Stomach smooth muscle (tissue), 2 donors: ENCODE results near the gene CFAP77.

ENCODE experiments used
- H3K27ac ChIP-seq: one replicate; pipeline ENCODE4 v1.7.0; 2013; ENCODE audit warnings: mild to moderate bottlenecking, low read length, inconsistent platforms
- H3K27me3 ChIP-seq, 2 donors: one replicate each; pipeline ENCODE4 v1.7.0; 2013; ENCODE audit warnings: low read length in 2 of 2; ENCODE audit not compliant: insufficient read depth in 2 of 2, control insufficient read depth in 1 of 2
- H3K36me3 ChIP-seq, 2 donors: one replicate each; pipeline ENCODE4 v1.7.0; 2013; ENCODE audit warnings: low read length in 2 of 2; ENCODE audit not compliant: control insufficient read depth in 2 of 2, insufficient read depth in 2 of 2
- H3K4me1 ChIP-seq: one replicate; pipeline ENCODE4 v1.7.0; 2013; ENCODE audit warnings: low read length; ENCODE audit not compliant: control insufficient read depth, insufficient read depth
- H3K4me3 ChIP-seq, 2 donors: one replicate each; pipeline ENCODE4 v1.7.0; 2013; ENCODE audit warnings: low read length in 2 of 2
- H3K9ac ChIP-seq, 2 donors: one replicate each; pipeline ENCODE4 v1.7.0; 2013; ENCODE audit warnings: low read length in 2 of 2, mild to moderate bottlenecking in 1 of 2
- H3K9me3 ChIP-seq, 2 donors: one replicate each; pipeline ENCODE4 v1.7.0; 2013; ENCODE audit warnings: low read length in 2 of 2; ENCODE audit not compliant: control insufficient read depth in 2 of 2
- donor health status: healthy.
- donor health status: Pancreatic carcinoma.

Gene CFAP77

DNA sequence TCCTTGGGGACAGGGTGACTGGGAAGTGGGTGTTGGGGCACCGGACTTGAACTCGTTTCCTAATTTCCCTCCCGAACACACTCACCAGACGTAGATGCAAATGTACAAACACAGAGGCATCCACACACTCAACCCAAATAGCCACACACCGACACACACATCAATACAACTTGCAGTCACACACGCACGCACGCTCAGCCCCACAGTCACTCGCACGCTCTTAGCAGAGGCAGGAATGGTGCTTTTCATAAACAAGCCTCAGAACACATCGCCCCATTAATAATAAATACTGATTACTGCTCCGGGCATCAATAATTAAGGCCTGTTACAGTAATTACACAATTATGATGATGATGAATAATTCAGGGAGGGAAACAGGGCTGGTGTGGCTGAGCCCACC lies 178.1 kb downstream of the CFAP77 start:
- Histone ChIP-seq H3K9me3 (no peaks in the 10 kb centered on the region), H3K36me3 (no peaks in the 10 kb centered on the region), H3K9ac (no peak overlapping the region), H3K4me1 (peaks cover 16% of the 10 kb centered on the region), H3K27me3 (peaks cover 74 to 83% of the 10 kb centered on the region in 2 donors), H3K4me3 (no peak overlapping the region), H3K27ac (no peak overlapping the region)

DNA sequence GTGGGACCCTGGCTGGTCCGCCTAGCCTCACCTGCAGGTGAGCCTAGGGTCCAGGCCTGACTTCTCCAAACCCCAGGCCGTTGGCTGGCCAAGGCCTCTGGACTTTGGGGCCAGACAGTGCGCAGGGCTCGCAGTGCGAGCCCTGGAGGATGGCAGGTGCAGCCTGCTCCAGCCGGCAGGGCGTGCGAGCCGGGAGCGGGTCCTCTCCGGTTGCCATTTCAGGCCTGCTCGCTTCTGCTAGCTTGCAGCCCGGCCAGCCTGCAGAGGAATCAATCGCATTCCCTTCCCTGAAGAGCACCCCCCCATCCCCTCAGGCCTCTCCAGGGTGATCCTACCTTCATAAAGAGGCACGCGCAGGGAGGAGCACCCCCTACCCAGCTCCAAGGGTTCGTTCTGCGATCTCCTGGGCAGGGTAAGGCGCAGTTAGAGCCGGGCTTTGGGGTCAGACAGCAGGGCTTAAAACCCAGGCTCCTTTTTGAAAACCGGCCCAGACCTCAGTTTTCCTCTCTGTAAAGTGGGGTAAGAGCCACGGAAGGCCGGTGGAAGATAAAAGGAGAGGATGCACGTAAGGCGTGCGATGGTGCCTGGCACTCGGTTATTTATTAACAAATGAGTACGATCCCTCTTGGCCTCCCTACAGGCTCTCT lies 178.6 kb downstream of the CFAP77 start:
- Histone ChIP-seq H3K4me3 (no peak overlapping the region), H3K27ac (no peak overlapping the region), H3K4me1 (peaks cover 16% of the 10 kb centered on the region), H3K9ac (no peak overlapping the region), H3K9me3 (no peaks in the 10 kb centered on the region), H3K36me3 (peaks cover 0 to 3% of the 10 kb centered on the region in 2 donors), H3K27me3 (peaks cover 68 to 80% of the 10 kb centered on the region in 2 donors)

DNA sequence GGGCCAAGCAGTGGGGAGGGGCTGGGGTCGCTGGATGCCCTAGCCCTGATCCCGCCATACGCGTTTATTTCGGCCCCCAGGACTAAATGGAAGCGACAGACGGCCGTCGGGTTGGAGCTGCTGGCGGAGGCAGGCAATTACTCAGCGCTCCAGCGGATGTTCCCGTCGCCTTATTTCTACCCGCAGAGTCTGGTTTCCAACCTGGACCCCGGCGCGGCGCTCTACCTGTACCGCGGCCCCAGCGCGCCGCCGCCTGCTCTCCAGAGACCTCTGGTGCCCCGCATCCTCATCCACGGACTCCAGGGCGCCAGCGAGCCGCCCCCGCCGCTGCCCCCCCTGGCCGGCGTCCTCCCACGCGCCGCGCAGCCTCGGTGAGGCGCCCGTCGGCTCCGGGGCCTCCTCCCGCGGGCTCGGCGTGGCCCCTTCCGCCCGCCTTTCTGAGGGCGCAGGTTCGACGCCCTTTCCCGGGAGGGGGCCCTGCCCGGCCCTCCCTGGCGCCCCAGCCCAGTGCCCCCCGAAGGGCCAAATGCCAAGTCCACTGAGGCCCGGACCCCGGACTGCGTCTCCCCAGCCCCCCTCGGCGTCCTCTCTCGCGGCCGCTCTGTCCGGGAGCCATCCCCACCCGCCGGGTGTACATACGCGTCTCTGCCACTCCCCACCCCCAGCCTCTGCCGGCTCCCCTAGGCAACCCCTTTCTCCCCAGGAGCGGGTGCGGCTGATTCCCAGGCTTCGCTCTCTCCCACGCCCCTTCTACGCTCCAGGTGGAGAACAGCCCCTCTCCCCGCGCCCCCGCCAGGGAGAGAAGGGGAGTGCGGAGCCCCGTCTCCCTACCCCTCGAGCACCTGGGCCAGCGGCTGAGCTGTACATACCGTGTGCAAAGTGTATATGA lies 179.4 kb downstream of the CFAP77 start:
- Histone ChIP-seq H3K36me3 (peaks cover 2 to 4% of the 10 kb centered on the region in 2 donors), H3K4me3 (no peak overlapping the region), H3K9ac (no peak overlapping the region), H3K9me3 (no peaks in the 10 kb centered on the region), H3K27ac (no peak overlapping the region), H3K27me3 (peaks cover 63 to 74% of the 10 kb centered on the region in 2 donors), H3K4me1 (peaks cover 16% of the 10 kb centered on the region)

DNA sequence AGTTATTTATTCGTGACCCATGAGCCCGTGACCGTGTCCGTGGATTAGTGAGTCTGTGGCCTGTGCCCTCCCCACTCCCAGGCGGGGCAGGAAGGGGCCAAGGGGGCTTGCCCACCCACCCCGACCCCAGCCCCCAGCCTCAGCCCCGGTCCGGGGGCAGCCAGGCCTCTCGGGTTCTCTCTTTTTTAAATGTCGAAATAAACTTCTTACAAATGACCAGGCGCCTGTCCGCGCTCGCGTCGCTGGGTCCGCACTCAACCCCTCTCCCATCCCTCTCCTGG lies 180.0 kb downstream of the CFAP77 start:
- Histone ChIP-seq H3K4me1 (peaks cover 16% of the 10 kb centered on the region), H3K9ac (no peak overlapping the region), H3K27ac (no peak overlapping the region), H3K36me3 (peaks cover 6 to 7% of the 10 kb centered on the region in 2 donors), H3K9me3 (no peaks in the 10 kb centered on the region), H3K4me3 (no peak overlapping the region), H3K27me3 (peaks cover 57 to 68% of the 10 kb centered on the region in 2 donors)

DNA sequence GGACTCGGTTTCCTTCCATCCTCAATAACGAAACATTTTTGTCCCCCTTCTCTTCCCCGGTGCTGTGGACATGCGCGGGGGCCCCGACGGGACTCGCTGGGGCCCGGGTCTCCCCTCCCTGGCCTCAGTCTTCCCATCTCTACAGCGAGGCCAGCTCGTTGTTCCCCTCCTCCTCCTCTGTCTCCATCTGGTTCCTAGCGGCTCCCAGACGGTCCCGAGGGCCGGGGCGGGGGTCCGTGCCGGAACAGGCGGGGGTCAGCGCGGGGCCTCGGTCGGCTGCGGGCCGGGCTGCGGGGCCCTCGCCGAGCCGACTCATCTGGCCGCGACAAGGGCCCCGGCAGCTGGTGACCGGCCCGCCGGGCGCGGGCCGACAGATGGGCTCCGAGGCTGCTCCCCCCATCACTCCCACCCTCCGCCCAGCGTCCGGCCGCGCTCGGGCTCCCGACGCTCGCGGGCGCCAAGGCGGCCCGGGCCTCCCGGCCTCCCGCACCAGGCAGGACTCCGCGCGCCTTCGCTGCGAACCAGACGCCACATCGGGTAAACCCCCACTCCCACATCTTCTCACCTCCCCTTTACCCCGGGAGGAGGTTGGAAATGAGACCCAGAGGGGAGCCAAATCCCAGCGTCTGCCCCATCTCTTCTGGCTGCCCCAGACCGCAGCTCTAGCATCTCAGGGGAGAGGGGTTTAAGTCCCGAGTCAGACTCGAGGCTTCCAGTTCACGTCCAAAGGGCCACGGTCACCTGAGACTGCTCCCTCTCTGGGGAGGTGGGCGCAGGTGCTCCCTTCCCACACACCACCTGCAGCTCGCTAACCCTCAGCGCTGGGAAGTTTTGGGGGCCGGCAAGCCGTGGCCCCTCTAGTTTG lies 180.5 kb downstream of the CFAP77 start:
- H3K36me3 ChIP-seq, result peaks cover 6 to 12% of the 10 kb centered on the region in 2 donors
- H3K4me3 ChIP-seq, result no peak overlapping the region
- no peak overlapping the region for H3K9ac ChIP-seq
- peaks cover 51 to 62% of the 10 kb centered on the region in 2 donors for H3K27me3 ChIP-seq
- no peaks in the 10 kb centered on the region for H3K9me3 ChIP-seq
- H3K27ac ChIP-seq, result no peak overlapping the region
- peaks cover 16% of the 10 kb centered on the region for H3K4me1 ChIP-seq

DNA sequence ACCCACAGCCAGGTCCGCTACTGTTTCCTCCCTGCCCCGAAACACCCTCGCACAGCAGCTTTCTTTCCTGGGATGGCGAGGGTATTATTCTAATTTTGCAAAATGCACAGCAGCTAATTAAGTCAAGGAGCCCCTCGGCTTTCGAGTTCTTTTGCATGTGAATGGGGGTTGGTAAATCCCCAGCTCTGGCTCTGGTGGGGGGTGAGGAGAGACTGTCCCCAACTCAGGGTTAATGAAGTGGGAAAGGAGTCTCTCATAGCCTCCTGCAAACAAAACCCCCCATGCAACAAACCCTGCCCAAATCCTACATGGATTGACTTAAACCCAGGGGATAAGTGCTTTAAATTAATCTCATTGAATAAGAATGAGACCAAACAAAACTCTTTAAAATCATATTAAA lies 181.2 kb downstream of the CFAP77 start:
- Histone ChIP-seq H3K4me3 (no peak overlapping the region), H3K27me3 (peaks cover 44 to 55% of the 10 kb centered on the region in 2 donors), H3K36me3 (peaks cover 6 to 12% of the 10 kb centered on the region in 2 donors), H3K9me3 (no peaks in the 10 kb centered on the region), H3K27ac (no peak overlapping the region), H3K9ac (no peak overlapping the region), H3K4me1 (peaks cover 16% of the 10 kb centered on the region)

DNA sequence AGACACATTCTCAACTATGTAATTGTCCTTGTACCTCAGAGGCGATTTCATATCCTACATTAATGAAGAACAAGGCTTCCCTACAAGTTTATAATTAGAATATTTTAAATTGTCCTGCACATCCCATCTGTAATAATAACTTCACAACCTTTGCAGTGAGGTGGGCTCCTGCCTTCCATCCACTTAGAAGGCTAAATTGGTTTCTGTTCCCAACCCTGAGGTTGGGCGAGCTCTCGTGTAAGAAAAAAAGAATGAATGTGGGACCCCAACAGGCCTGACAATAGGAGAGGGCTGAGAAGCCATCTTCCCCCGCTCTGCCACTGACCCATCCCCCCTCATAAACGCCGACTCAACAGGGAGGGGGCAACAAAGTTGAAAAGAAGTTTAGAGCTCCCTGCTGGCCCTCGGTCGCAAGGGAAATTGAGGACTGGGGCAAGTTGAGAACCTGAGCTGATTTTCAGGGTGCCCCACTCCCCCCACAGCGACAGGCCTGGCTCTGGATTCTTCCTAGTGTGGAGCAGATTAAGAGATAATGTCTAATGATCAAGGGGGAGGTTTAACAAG lies 181.8 kb downstream of the CFAP77 start:
- Histone ChIP-seq H3K27me3 (peaks cover 38 to 50% of the 10 kb centered on the region in 2 donors), H3K4me1 (peaks cover 16% of the 10 kb centered on the region), H3K27ac (no peak overlapping the region), H3K9ac (no peak overlapping the region), H3K4me3 (no peak overlapping the region), H3K9me3 (no peaks in the 10 kb centered on the region), H3K36me3 (peaks cover 6 to 16% of the 10 kb centered on the region in 2 donors)

DNA sequence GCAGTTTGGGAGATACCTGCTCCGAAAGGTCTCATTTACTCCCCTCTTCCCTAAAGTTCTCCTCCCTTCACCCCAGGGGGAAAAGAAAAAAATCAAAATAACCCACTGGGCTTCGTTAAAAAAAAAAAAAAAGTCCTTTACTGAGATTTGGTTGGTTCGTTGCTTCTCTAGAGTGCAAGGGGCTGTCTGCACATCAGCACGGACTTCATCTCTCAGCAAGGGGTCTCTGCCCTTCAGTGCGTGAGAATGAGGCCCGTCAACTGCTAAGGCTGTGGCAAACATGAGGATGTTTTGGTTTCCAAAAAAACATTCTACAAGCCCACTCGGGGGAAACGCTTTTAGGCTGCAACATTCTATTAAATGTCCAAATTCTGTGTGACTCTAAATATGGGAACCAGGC lies 182.4 kb downstream of the CFAP77 start:
- Histone ChIP-seq H3K27ac (no peak overlapping the region), H3K4me3 (no peak overlapping the region), H3K9ac (no peak overlapping the region), H3K27me3 (peaks cover 32 to 43% of the 10 kb centered on the region in 2 donors), H3K36me3 (peaks cover 6 to 16% of the 10 kb centered on the region in 2 donors), H3K9me3 (no peaks in the 10 kb centered on the region), H3K4me1 (peaks cover 16% of the 10 kb centered on the region)

DNA sequence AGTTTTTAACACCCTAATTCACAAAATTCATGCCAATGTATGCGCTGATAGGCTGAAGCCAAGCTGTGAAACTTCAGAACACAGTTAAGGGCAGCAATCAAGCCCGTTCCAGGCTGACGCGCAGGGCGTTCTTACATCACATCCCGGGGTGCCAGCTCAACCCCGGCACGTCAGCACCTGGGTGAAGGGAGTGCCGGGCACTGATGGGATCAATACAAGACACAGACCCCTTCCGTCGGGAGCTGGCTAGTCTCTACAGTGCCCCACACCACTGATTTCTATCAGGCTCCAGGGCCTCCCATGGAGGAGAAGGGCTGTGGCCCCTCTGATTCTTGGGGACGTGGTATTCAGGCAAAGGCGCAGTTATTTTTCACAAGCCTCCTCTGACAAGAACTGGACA lies 184.4 kb downstream of the CFAP77 start:
- no peak overlapping the region for H3K9ac ChIP-seq
- H3K36me3 ChIP-seq, result peaks cover 9 to 20% of the 10 kb centered on the region in 2 donors
- no peak overlapping the region for H3K4me3 ChIP-seq
- no peak overlapping the region for H3K27ac ChIP-seq
- peaks cover 17 to 24% of the 10 kb centered on the region in 2 donors for H3K27me3 ChIP-seq
- H3K4me1 ChIP-seq, result peaks cover 15% of the 10 kb centered on the region
- H3K9me3 ChIP-seq, result no peaks in the 10 kb centered on the region

DNA sequence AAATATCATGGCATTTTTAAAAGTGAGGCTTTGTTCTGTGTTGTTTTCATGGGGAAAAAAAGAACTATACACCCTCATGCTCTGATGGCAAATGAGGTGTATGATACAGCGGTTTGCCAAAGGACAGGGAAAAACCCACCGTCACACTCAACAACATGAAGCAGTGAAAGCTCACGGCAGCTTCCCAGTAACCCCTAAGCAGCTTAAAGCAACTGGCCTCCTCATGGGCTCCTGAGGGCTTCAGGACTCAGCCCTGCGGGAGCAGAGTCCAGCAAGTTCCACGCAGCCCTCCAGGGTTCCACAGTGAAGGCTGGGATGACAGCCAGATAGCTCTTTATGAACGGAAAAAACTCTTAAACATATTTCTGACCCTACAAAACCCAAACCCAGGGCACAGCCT lies 185.3 kb downstream of the CFAP77 start:
- Histone ChIP-seq H3K4me3 (no peak overlapping the region), H3K9ac (no peak overlapping the region), H3K9me3 (no peaks in the 10 kb centered on the region), H3K27me3 (peaks cover 13 to 16% of the 10 kb centered on the region in 2 donors), H3K4me1 (peaks cover 8% of the 10 kb centered on the region), H3K36me3 (peaks cover 13 to 27% of the 10 kb centered on the region in 2 donors), H3K27ac (no peak overlapping the region)
